GM19239 (cell line): ENCODE data around the gene SPINK5.

Experiments
- DNase-seq: peaks from one replicate; pipeline ENCODE4 v3.0.0; 2011; ENCODE audit warnings: low spot score; ENCODE audit not compliant: insufficient read length
- FAIRE-seq: peaks from 2 replicates; lab custom pipeline; 2011; peaks lifted over from hg19 to GRCh38; lab: Jason Lieb, UNC

The SPINK5 gene

GRCh38 chr5:148090146-148090772, 26.5 kb downstream of the SPINK5 start:
- DNase-seq, result no peak
- no peak for FAIRE-seq

GRCh38 chr5:148090773-148091250, 27.0 kb downstream of the SPINK5 start:
- no peak for DNase-seq
- no peak for FAIRE-seq

GRCh38 chr5:148091991-148092964, 28.5 kb downstream of the SPINK5 start:
- DNase-seq (no peak), FAIRE-seq (no peak)

- FAIRE-seq, result no peak
- DNase-seq, result no peak
Measured at GRCh38 chr5:148094336-148094735, 30.6 kb downstream of the SPINK5 start.

- DNase-seq (no peak), FAIRE-seq (no peak)
Measured at GRCh38 chr5:148104226-148104625, 40.4 kb downstream of the SPINK5 start.

GRCh38 chr5:148107608-148108007, 43.8 kb downstream of the SPINK5 start:
- DNase-seq (no peak), FAIRE-seq (no peak)

- DNase-seq, result no peak
- no peak for FAIRE-seq
Measured at GRCh38 chr5:148113243-148113642, 49.5 kb downstream of the SPINK5 start.

GRCh38 chr5:148120317-148120716, 56.5 kb downstream of the SPINK5 start:
- DNase-seq (no peak), FAIRE-seq (no peak)

GRCh38 chr5:148125641-148126040, 61.9 kb downstream of the SPINK5 start:
- DNase-seq (no peak), FAIRE-seq (no peak)

GRCh38 chr5:148135091-148136048, 71.6 kb downstream of the SPINK5 start:
- FAIRE-seq (no peak), DNase-seq (no peak)

- FAIRE-seq (no peak), DNase-seq (no peak)
Measured at GRCh38 chr5:148140846-148141245, 77.1 kb downstream of the SPINK5 start.

- FAIRE-seq (no peak), DNase-seq (no peak)
Measured at GRCh38 chr5:148141645-148142044, 77.9 kb downstream of the SPINK5 start.

GRCh38 chr5:148145916-148146315, 82.1 kb downstream of the SPINK5 start:
- no peak for FAIRE-seq
- no peak for DNase-seq

GRCh38 chr5:148146487-148146886, 82.7 kb downstream of the SPINK5 start:
- DNase-seq, result no peak
- peak; percentile 21 for FAIRE-seq

GRCh38 chr5:148147415-148147814, 83.6 kb downstream of the SPINK5 start:
- FAIRE-seq, result no peak
- DNase-seq, result no peak

- DNase-seq (no peak), FAIRE-seq (no peak)
Measured at GRCh38 chr5:148151872-148152271, 88.1 kb downstream of the SPINK5 start.

GRCh38 chr5:148152781-148153180, 89.0 kb downstream of the SPINK5 start:
- FAIRE-seq (no peak), DNase-seq (no peak)

- no peak for FAIRE-seq
- DNase-seq, result no peak
Measured at GRCh38 chr5:148156609-148157008, 92.8 kb downstream of the SPINK5 start.

GRCh38 chr5:148162038-148162437, 98.3 kb downstream of the SPINK5 start:
- DNase-seq (no peak), FAIRE-seq (no peak)

- DNase-seq (no peak), FAIRE-seq (no peak)
Measured at GRCh38 chr5:148163345-148163744, 99.6 kb downstream of the SPINK5 start.
